CD4-positive, alpha-beta T cell treated with Interleukin-21 for 1 hour (primary cell): ENCODE measurements around the gene THAP11.

Source experiments
- DNase-seq: peaks from one replicate; pipeline ENCODE4 v3.0.0-alpha.2; 2020

Gene THAP11

DNA sequence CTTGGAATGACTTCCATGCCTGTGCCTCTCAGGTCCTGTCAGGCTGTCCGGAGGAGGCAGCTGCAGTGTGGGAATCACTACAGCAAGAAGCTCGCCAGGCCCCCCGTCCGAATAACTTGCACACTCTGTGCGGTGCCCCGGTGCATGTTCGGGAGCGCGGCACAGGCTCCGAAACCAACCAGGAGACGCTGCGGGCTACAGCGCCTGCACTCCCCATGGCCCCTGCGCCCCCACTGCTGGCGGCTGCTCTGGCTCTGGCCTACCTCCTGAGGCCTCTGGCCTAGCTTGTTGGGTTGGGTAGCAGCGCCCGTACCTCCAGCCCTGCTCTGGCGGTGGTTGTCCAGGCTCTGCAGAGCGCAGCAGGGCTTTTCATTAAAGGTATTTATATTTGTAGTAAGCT lies 43.9 kb downstream of the THAP11 start:
- DNase-seq = no peak

DNA sequence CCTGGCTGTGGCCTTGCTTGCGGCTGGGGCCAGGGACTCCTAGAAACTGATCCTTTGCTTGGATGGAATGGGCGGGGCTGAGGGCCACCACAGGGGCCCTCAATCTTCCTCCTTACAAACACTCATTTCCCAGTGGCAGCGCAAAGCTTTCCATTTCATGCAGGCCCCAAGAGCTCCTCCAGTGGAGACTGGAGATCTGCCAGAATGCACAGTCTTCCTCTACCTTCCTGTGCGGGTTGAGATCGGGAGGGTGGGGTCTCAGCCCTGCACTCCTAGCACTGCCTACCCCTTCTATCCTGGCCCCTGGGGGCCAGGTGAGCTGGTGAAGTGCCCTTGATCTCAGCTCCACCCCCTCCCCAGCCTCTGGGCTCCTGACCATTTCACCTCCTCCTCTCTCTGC lies 44.3 kb downstream of the THAP11 start:
- DNase-seq = no peak

DNA sequence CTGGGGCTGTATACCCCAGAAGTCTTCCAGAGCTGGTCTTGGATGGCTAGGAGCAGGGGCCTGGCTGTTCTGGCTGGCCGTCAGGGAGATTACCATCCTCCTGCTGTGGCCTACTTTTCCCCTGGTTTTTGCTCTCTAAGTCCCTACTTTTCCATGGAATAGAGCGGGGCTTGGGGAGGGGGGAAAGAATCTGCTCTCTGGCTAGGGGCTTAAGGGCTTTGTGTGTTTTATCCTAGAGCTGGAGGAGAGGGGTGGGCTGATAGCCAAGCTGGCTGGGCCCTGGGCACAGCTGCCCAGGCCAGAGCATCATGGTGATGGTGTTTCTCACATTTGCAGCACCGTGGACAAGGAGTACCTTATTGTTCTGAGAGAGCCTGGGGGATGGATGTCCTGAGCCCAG lies 46.2 kb downstream of the THAP11 start:
- no peak for DNase-seq

DNA sequence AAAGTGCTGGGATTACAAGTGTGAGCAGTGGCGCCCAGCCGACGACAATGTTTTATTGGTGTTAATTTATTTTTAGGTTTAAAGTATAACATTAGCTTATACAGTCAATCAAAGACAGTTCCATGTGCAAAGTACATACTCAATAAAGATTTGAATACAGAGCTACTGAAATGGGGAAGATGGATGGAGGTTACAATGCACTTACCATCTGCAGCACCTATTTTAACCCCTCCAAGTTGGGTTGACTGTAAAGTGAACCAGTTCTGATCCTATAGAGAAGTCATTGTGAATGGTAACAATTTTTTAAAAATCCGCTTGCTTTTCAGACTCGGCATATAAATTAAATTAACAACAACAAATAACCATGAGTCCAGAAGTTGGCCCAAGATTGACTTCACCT lies 50.3 kb downstream of the THAP11 start:
- DNase-seq = no peak

DNA sequence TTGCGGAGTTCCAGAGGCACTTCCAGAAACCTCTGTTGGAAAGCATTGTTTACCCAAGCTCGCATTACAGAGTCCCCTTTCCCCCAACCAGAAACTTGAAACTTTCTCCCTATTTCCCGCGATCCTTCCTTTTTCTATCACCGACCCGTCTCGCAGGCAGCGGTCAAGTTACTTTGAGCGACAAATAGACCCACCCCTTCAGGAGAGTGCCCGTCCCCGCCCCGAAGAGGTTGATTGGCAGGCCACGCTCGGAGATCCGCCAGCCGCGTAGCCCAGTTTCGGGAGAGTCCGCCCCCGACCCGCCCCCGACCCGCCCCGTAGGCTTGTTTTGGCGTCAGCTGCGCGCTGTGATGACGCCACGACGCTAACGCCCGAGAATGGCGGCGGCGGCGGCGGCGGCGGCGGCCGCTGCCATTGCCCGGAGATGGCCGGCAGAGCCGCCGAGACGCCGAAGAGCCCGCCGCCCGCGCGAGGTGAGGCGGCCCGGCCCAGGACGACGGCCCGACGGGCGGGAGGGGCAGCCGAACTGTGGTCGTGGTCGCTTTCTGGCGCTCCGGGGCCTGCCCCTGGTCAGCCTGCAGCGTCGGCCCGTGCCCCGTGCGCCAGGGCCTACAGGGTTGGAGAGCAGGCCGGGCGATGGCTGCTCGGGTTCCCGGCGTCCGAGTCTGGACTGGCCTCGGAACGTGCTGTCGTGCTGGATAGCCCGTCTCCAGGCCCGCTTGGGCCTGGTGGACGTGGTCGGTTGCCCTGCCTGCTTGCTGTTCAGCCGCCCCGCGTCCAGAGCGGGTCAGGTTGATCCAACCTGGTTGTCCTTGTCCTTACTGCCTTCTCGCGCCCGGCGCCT lies 51.0 kb downstream of the THAP11 start, which contains the start of gene PSKH1:
Gene PSKH1 (plus strand): TSS at position 356 of the 844 bp plus-strand sequence. CDS start 15,496 bp downstream, outside the sequence.
- peak; percentile 93 for DNase-seq
